WTC11 (cell line): ENCODE results near the gene RPE. TPM values are rescaled to one million over a fixed set of nuclear protein-coding genes. Genes with fewer than 3 reads are reported as not detected.

Experiments used
- ATAC-seq: fragments of 200-7000 bp; cut with Tn5 transposase; 2 replicates; pipeline ENCODE4 v1.10.0; 2021; ENCODE audit warnings: mild to moderate bottlenecking, moderate library complexity
- CTCF ChIA-PET: fragments of 300-600 bp; sonication (Branson Sonifier 250); formaldehyde crosslinking; loops from one replicate; lab custom pipeline; 2021; ENCODE audit warnings: antibody characterized with exemption; lab: Charles Lee
- POLR2A ChIA-PET: fragments of 350-600 bp; sonication (Branson Sonifier 250); formaldehyde crosslinking; loops from one replicate; lab custom pipeline; 2021; ENCODE audit warnings: antibody characterized with exemption; lab: Charles Lee
- DNase-seq: peaks from one replicate; pipeline ENCODE4 v3.0.0; 2021; ENCODE audit warnings: low spot score
- H3K27ac Mint-ChIP-seq: 2 replicates; pipeline ENCODE4 v1.8.0; 2021; ENCODE audit warnings: mixed read lengths
- H3K27me3 Mint-ChIP-seq: 2 replicates; pipeline ENCODE4 v1.8.0; 2021; ENCODE audit warnings: low read depth, mild to moderate bottlenecking, moderate library complexity, mixed read lengths
- H3K36me3 Mint-ChIP-seq: 2 replicates; pipeline ENCODE4 v1.8.0; 2021; ENCODE audit warnings: mixed read lengths
- H3K4me1 Mint-ChIP-seq: 2 replicates; pipeline ENCODE4 v1.8.0; 2022; ENCODE audit warnings: mixed read lengths
- H3K4me3 Mint-ChIP-seq: 2 replicates; pipeline ENCODE4 v1.8.0; 2021; ENCODE audit warnings: mild to moderate bottlenecking, moderate library complexity, mixed read lengths
- H3K9me3 Mint-ChIP-seq: 2 replicates; pipeline ENCODE4 v1.8.0; 2021; ENCODE audit warnings: mixed read lengths
- ARID4B ChIP-seq: sonication (generic); formaldehyde crosslinking; IDR thresholded peaks from 2 replicates; pipeline ENCODE4 v1.8.0; 2023; ENCODE audit warnings: missing genetic modification reagents, mild to moderate bottlenecking, borderline replicate concordance
- E2F5 ChIP-seq: sonication (generic); formaldehyde crosslinking; IDR thresholded peaks from 2 replicates; pipeline ENCODE4 v1.8.1; 2022; ENCODE audit warnings: mild to moderate bottlenecking, moderate library complexity, missing genetic modification reagents
- ELF4 ChIP-seq: sonication (generic); formaldehyde crosslinking; IDR thresholded peaks from 2 replicates; pipeline ENCODE4 v1.8.1; 2022; ENCODE audit warnings: low read depth, mild to moderate bottlenecking, moderate library complexity, missing genetic modification reagents
- FOXK1 ChIP-seq: sonication (generic); formaldehyde crosslinking; IDR thresholded peaks from 2 replicates; pipeline ENCODE4 v1.8.0; 2022; ENCODE audit warnings: mild to moderate bottlenecking, moderate library complexity, missing genetic modification reagents
- NFE2L1 ChIP-seq: sonication (generic); formaldehyde crosslinking; IDR thresholded peaks from 2 replicates; pipeline ENCODE4 v1.8.1; 2023; ENCODE audit warnings: missing genetic modification reagents
- RELA ChIP-seq: sonication (generic); formaldehyde crosslinking; IDR thresholded peaks from 2 replicates; pipeline ENCODE4 v1.8.1; 2022; ENCODE audit warnings: missing genetic modification reagents, mild to moderate bottlenecking, borderline replicate concordance
- ZMAT4 ChIP-seq: fragments of 250-450 bp; sonication (Bioruptor Pico); IDR thresholded peaks from 2 replicates; pipeline ENCODE4 v1.9.0; 2021; ENCODE audit warnings: mild to moderate bottlenecking
- ZNF138 ChIP-seq: sonication (generic); formaldehyde crosslinking; conservative IDR thresholded peaks from 2 replicates; pipeline ENCODE4 v1.8.1; 2022; ENCODE audit warnings: mild to moderate bottlenecking, moderate library complexity, missing genetic modification reagents
- ZNF219 ChIP-seq: sonication (generic); formaldehyde crosslinking; IDR thresholded peaks from 2 replicates; pipeline ENCODE4 v1.8.0; 2023; ENCODE audit warnings: missing genetic modification reagents, mild to moderate bottlenecking, borderline replicate concordance
- ZNF281 ChIP-seq: sonication (generic); formaldehyde crosslinking; IDR thresholded peaks from 2 replicates; pipeline ENCODE4 v1.8.0; 2023; ENCODE audit warnings: mild to moderate bottlenecking, missing genetic modification reagents
- ZNF425 ChIP-seq: fragments of 250-450 bp; sonication (Bioruptor Pico); conservative IDR thresholded peaks from 2 replicates; pipeline ENCODE4 v1.9.0; 2021; ENCODE audit warnings: mild to moderate bottlenecking
- total RNA-seq: library from RNA; stranded (reverse); gene quantifications from 3 replicates; pipeline ENCODE4 v1.2.3, GENCODE V29; 2021
- TF ChIP-seq, protein P1 (sequence below): fragments of 200-600 bp; IDR thresholded peaks from 2 replicates; pipeline ENCODE4 v1.8.0; 2022; ENCODE audit warnings: antibody characterized with exemption
- TF ChIP-seq, protein P2 (sequence below): sonication (generic); formaldehyde crosslinking; IDR thresholded peaks from 2 replicates; pipeline ENCODE4 v1.8.1; 2023; ENCODE audit warnings: mild to moderate bottlenecking, missing genetic modification reagents, borderline replicate concordance

Gene RPE
- total RNA-seq, 1 experiment from 2014 or later: 66.5 TPM

DNA sequence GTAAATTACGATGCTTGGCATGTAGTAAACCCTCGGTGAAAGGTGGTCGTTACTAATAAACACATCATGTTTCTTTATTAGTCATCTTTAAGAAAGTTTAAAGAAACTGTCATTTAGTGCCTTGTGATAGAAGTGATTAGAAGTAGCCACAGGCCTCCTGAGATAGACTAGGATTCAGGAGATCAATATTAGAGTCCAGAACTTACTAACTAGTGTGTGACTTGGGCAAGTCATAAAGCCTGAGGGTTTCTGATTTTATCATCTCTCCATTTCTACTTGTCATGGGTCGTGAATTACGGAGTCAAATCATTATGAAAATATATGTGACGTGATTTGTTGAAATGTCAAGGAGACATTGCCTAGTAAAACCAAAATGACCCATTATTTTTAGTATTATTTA is 6.7 kb downstream of the RPE start:
- ChIA-PET POLR2A (no interaction called here), CTCF (no interaction called here)
- TF ChIP-seq ZNF219 (no peak), ELF4 (CRISPR knock-in tag) (no peak), ZNF425 (CRISPR knock-in tag) (no peak), E2F5 (CRISPR knock-in tag) (no peak), ZNF281 (CRISPR knock-in tag) (no peak), NFE2L1 (CRISPR knock-in tag) (no peak), RELA (CRISPR knock-in tag) (no peak), ZMAT4 (no peak), ZNF138 (CRISPR knock-in tag) (no peak), FOXK1 (no peak), ARID4B (CRISPR knock-in tag) (no peak)
- TF ChIP-seq, protein P1, sequence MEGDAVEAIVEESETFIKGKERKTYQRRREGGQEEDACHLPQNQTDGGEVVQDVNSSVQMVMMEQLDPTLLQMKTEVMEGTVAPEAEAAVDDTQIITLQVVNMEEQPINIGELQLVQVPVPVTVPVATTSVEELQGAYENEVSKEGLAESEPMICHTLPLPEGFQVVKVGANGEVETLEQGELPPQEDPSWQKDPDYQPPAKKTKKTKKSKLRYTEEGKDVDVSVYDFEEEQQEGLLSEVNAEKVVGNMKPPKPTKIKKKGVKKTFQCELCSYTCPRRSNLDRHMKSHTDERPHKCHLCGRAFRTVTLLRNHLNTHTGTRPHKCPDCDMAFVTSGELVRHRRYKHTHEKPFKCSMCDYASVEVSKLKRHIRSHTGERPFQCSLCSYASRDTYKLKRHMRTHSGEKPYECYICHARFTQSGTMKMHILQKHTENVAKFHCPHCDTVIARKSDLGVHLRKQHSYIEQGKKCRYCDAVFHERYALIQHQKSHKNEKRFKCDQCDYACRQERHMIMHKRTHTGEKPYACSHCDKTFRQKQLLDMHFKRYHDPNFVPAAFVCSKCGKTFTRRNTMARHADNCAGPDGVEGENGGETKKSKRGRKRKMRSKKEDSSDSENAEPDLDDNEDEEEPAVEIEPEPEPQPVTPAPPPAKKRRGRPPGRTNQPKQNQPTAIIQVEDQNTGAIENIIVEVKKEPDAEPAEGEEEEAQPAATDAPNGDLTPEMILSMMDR: no peak
- TF ChIP-seq, protein P2, sequence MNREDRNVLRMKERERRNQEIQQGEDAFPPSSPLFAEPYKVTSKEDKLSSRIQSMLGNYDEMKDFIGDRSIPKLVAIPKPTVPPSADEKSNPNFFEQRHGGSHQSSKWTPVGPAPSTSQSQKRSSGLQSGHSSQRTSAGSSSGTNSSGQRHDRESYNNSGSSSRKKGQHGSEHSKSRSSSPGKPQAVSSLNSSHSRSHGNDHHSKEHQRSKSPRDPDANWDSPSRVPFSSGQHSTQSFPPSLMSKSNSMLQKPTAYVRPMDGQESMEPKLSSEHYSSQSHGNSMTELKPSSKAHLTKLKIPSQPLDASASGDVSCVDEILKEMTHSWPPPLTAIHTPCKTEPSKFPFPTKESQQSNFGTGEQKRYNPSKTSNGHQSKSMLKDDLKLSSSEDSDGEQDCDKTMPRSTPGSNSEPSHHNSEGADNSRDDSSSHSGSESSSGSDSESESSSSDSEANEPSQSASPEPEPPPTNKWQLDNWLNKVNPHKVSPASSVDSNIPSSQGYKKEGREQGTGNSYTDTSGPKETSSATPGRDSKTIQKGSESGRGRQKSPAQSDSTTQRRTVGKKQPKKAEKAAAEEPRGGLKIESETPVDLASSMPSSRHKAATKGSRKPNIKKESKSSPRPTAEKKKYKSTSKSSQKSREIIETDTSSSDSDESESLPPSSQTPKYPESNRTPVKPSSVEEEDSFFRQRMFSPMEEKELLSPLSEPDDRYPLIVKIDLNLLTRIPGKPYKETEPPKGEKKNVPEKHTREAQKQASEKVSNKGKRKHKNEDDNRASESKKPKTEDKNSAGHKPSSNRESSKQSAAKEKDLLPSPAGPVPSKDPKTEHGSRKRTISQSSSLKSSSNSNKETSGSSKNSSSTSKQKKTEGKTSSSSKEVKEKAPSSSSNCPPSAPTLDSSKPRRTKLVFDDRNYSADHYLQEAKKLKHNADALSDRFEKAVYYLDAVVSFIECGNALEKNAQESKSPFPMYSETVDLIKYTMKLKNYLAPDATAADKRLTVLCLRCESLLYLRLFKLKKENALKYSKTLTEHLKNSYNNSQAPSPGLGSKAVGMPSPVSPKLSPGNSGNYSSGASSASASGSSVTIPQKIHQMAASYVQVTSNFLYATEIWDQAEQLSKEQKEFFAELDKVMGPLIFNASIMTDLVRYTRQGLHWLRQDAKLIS (CRISPR knock-in tag): no peak
- Mint-ChIP-seq H3K36me3 (peaks cover 37% of the 10 kb centered on the region), H3K4me3 (no peak overlapping the region), H3K27me3 (no peaks in the 10 kb centered on the region), H3K4me1 (peaks cover 7% of the 10 kb centered on the region), H3K27ac (no peak overlapping the region), H3K9me3 (no peaks in the 10 kb centered on the region)
- ATAC-seq: no peak
- DNase-seq: no peak
